Liver (tissue), 3 donors: ENCODE results near the gene SKOR1.

Experiments used
- NR2F2 ChIP-seq: IDR thresholded peaks from 2 replicates; pipeline ENCODE4 v1.6.1; 2016; ENCODE audit warnings: antibody characterized with exemption
- TAF1 ChIP-seq: conservative IDR thresholded peaks from 2 replicates; pipeline ENCODE4 v1.6.1; 2016; ENCODE audit warnings: antibody characterized with exemption, mild to moderate bottlenecking
- TF ChIP-seq, protein P1 (sequence below): fragments of 150-350 bp; IDR thresholded peaks from 2 replicates; pipeline ENCODE4 v1.5.1; 2017; ENCODE audit warnings: improper control_type of control experiment, low read depth, low read length; ENCODE audit not compliant: missing input control
- TF ChIP-seq, protein P2 (sequence below): IDR thresholded peaks from 2 replicates; pipeline ENCODE4 v1.6.1; 2016; ENCODE audit warnings: antibody characterized with exemption
- TF ChIP-seq, protein P3 (sequence below): IDR thresholded peaks from 2 replicates; pipeline ENCODE4 v1.6.1; 2016; ENCODE audit warnings: antibody characterized with exemption, mild to moderate bottlenecking
- donor health status: healthy.
- donor health status: healthy.

DNA sequence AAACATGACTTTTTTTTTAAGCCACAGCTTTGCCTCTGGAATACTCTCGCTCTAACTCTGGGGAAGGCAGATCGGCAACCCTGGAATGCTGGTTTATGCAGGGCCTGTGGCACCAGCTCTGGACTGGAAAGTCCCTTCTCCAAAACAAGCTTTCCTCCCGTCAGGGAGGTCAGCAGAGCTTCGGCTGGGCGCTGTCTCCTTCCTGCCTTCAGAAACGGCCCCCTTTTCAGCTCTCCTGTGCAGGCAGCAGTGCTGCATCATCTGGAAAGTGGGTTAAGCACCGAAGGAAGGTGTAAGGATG lies 42.7 kb upstream of the SKOR1 start:
- TF ChIP-seq, protein P1, sequence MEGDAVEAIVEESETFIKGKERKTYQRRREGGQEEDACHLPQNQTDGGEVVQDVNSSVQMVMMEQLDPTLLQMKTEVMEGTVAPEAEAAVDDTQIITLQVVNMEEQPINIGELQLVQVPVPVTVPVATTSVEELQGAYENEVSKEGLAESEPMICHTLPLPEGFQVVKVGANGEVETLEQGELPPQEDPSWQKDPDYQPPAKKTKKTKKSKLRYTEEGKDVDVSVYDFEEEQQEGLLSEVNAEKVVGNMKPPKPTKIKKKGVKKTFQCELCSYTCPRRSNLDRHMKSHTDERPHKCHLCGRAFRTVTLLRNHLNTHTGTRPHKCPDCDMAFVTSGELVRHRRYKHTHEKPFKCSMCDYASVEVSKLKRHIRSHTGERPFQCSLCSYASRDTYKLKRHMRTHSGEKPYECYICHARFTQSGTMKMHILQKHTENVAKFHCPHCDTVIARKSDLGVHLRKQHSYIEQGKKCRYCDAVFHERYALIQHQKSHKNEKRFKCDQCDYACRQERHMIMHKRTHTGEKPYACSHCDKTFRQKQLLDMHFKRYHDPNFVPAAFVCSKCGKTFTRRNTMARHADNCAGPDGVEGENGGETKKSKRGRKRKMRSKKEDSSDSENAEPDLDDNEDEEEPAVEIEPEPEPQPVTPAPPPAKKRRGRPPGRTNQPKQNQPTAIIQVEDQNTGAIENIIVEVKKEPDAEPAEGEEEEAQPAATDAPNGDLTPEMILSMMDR = no peak
- TF ChIP-seq NR2F2 (no peak), TAF1 (no peak)
- TF ChIP-seq, protein P2, sequence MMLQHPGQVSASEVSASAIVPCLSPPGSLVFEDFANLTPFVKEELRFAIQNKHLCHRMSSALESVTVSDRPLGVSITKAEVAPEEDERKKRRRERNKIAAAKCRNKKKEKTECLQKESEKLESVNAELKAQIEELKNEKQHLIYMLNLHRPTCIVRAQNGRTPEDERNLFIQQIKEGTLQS = no peak
- TF ChIP-seq, protein P3, sequence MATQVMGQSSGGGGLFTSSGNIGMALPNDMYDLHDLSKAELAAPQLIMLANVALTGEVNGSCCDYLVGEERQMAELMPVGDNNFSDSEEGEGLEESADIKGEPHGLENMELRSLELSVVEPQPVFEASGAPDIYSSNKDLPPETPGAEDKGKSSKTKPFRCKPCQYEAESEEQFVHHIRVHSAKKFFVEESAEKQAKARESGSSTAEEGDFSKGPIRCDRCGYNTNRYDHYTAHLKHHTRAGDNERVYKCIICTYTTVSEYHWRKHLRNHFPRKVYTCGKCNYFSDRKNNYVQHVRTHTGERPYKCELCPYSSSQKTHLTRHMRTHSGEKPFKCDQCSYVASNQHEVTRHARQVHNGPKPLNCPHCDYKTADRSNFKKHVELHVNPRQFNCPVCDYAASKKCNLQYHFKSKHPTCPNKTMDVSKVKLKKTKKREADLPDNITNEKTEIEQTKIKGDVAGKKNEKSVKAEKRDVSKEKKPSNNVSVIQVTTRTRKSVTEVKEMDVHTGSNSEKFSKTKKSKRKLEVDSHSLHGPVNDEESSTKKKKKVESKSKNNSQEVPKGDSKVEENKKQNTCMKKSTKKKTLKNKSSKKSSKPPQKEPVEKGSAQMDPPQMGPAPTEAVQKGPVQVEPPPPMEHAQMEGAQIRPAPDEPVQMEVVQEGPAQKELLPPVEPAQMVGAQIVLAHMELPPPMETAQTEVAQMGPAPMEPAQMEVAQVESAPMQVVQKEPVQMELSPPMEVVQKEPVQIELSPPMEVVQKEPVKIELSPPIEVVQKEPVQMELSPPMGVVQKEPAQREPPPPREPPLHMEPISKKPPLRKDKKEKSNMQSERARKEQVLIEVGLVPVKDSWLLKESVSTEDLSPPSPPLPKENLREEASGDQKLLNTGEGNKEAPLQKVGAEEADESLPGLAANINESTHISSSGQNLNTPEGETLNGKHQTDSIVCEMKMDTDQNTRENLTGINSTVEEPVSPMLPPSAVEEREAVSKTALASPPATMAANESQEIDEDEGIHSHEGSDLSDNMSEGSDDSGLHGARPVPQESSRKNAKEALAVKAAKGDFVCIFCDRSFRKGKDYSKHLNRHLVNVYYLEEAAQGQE = no peak
